Measurements from ENCODE around the gene PSMB5.

Gene PSMB5

GRCh38 chr14:23069413-23069806 is 34.7 kb upstream of the PSMB5 start:
- no peak overlapping the region for H3K4me3 ChIP-seq (ENCODE audit: low read depth, low read length)
- peak overlapping the region; percentile 67 for H3K27ac ChIP-seq
- no peaks in the 10 kb centered on the region for H3K27me3 ChIP-seq (ENCODE audit: insufficient read depth, low read depth, severe bottlenecking)
- no peak for DNase-seq
- H3K9me3 ChIP-seq (ENCODE audit: severe bottlenecking): no peaks in the 10 kb centered on the region
- TF ChIP-seq CTCF (IDR thresholded peaks at IDR 0.05; ENCODE audit: low read depth, low read length): no peak
- peaks cover 65% of the 10 kb centered on the region for H3K36me3 ChIP-seq

- Histone ChIP-seq H3K27ac (peak overlapping the region; percentile 67), H3K9me3 (ENCODE audit: severe bottlenecking) (no peaks in the 10 kb centered on the region), H3K36me3 (peaks cover 65% of the 10 kb centered on the region), H3K4me3 (ENCODE audit: low read depth, low read length) (no peak overlapping the region), H3K27me3 (ENCODE audit: insufficient read depth, low read depth, severe bottlenecking) (no peaks in the 10 kb centered on the region)
- TF ChIP-seq CTCF (IDR thresholded peaks at IDR 0.05; ENCODE audit: low read depth, low read length): peak; percentile 92
- peak; percentile 88 for DNase-seq
These were observed 34.2 kb upstream of the PSMB5 start for GRCh38 chr14:23068789-23069412.

- DNase-seq: no peak
- TF ChIP-seq CTCF (IDR thresholded peaks at IDR 0.05; ENCODE audit: low read depth, low read length): no peak
- no peak overlapping the region for H3K27ac ChIP-seq
- peaks cover 68% of the 10 kb centered on the region for H3K36me3 ChIP-seq
- H3K9me3 ChIP-seq (ENCODE audit: severe bottlenecking): no peaks in the 10 kb centered on the region
- no peaks in the 10 kb centered on the region for H3K27me3 ChIP-seq (ENCODE audit: insufficient read depth, low read depth, severe bottlenecking)
- no peak overlapping the region for H3K4me3 ChIP-seq (ENCODE audit: low read depth, low read length)
These were observed 33.4 kb upstream of the PSMB5 start for GRCh38 chr14:23067847-23068788.

GRCh38 chr14:23066855-23067744 is 32.4 kb upstream of the PSMB5 start:
- Histone ChIP-seq H3K9me3 (ENCODE audit: severe bottlenecking) (no peaks in the 10 kb centered on the region), H3K27me3 (ENCODE audit: insufficient read depth, low read depth, severe bottlenecking) (no peaks in the 10 kb centered on the region), H3K4me3 (ENCODE audit: low read depth, low read length) (no peak overlapping the region), H3K36me3 (peaks cover 73% of the 10 kb centered on the region), H3K27ac (no peak overlapping the region)
- TF ChIP-seq CTCF (IDR thresholded peaks at IDR 0.05; ENCODE audit: low read depth, low read length): no peak
- no peak for DNase-seq

- no peak for DNase-seq
- TF ChIP-seq CTCF (IDR thresholded peaks at IDR 0.05; ENCODE audit: low read depth, low read length): no peak
- no peaks in the 10 kb centered on the region for H3K9me3 ChIP-seq (ENCODE audit: severe bottlenecking)
- H3K4me3 ChIP-seq (ENCODE audit: low read depth, low read length): no peak overlapping the region
- H3K27ac ChIP-seq: no peak overlapping the region
- H3K27me3 ChIP-seq (ENCODE audit: insufficient read depth, low read depth, severe bottlenecking): no peaks in the 10 kb centered on the region
- peaks cover 78% of the 10 kb centered on the region for H3K36me3 ChIP-seq
These were observed 31.7 kb upstream of the PSMB5 start for GRCh38 chr14:23066368-23066767.
